ENCODE data around the gene RPN2. TPM values are rescaled to one million over a fixed set of nuclear protein-coding genes. Genes with fewer than 3 reads are reported as not detected.

RPN2 gene
- total and polyA plus RNA-seq, 10 of the 15 experiments (the other 5 are each of a cell fraction or from before 2014, with no cell fraction given): 148 to 365 (median 228) TPM

- TF ChIP-seq EP300 (IDR thresholded peaks at IDR 0.05; ENCODE audit: borderline replicate concordance in 1 of 2, control insufficient read depth in 1 of 2, low read depth in 2 of 2, low read length in 2 of 2): 0 out of 4 replicates have a peak, but pooled peaks of 1 of the 2 experiments have one; percentile 51
- TF ChIP-seq ZNF24 (IDR thresholded peaks at IDR 0.05): peak; percentile 71; the same call in 1 of the 2 replicates
- peak; percentile 38; the same call in 1 of the 2 replicates for TF ChIP-seq NBN (IDR thresholded peaks at IDR 0.05)
- TF ChIP-seq RFX5 (IDR thresholded peaks at IDR 0.05; ENCODE audit: low read depth, low read length): no peak
Measured at GRCh38 chr20:37265152-37265551, 86.0 kb downstream of the RPN2 start (continued).

GRCh38 chr20:37266940-37267666 lies 88.0 kb downstream of the RPN2 start:
- no peaks in the 10 kb centered on the region; a peak in 1 of 4 replicates for H3K27me3 ChIP-seq (replicated peaks in 1 of 2; ENCODE audit: control insufficient read depth in 2 of 2, insufficient read depth in 2 of 2, low read length in 1 of 2)
- SMC1A ChIA-PET (ENCODE audit: uncharacterized antibody, unreplicated experiment): interaction anchor here (0.8 to 8.2 kb wide), 8 partner anchors 10 to 266 kb away, joined by 3 to 129 read pairs (median 6); partner anchors contain the start of gene BLCAP
- BruUV-seq (replicated peaks): no TSS peak
- no peak overlapping the region for H3K4me2 ChIP-seq (ENCODE audit: control insufficient read depth, insufficient read depth)
- 59% methylated on average over 9 of the region's 9 CpGs for WGBS (ENCODE audit: insufficient coverage, insufficient replicate concordance, low lambda C conversion rate, missing lambda C conversion rate)
- RAD21 ChIA-PET (ENCODE audit: unreplicated experiment): interaction anchor here (1.1 to 6.6 kb wide), 4 partner anchors 10 to 265 kb away, joined by 3 to 119 read pairs (median 4); partner anchors contain the start of gene BLCAP
- no peak overlapping the region for H2AFZ ChIP-seq (ENCODE audit: control insufficient read depth, low read depth, low read length)
- no peak overlapping the region for H3K4me3 ChIP-seq
- TF ChIP-seq FOS (IDR thresholded peaks at IDR 0.05; ENCODE audit: borderline replicate concordance, extremely low read depth, insufficient read length): no peak
- no peak for TF ChIP-seq POLR2AphosphoS2 (IDR thresholded peaks at IDR 0.05; ENCODE audit: low read depth, low read length)
- no peak for TF ChIP-seq PAX5 (IDR thresholded peaks at IDR 0.05; ENCODE audit: borderline replicate concordance, low read depth, low read length)
- TF ChIP-seq NRF1 (conservative IDR thresholded peaks at IDR 0.05; ENCODE audit: low read depth, low read length): no peak
- no peak for TF ChIP-seq ZNF592 (IDR thresholded peaks at IDR 0.05)
- TF ChIP-seq HCFC1 (IDR thresholded peaks at IDR 0.05; ENCODE audit: low read length): no peak
- TF ChIP-seq ZNF24 (IDR thresholded peaks at IDR 0.05): 0 out of 2 replicates have a peak, but pooled peaks have one; percentile 17
- intact Hi-C loops (cut with micrococcal nuclease; ENCODE audit: unreplicated experiment) (no loop called here), in situ Hi-C loops (cut with MboI) (loop anchor here (10.0 kb wide), 1 partner anchor 728 kb away; no protein-coding TSS in a partner anchor)
- no peak overlapping the region for H3K9ac ChIP-seq (ENCODE audit: control insufficient read depth, insufficient read depth, low read length)
- H4K20me1 ChIP-seq (ENCODE audit: control insufficient read depth, insufficient read depth): no peaks in the 10 kb centered on the region
- H3K4me1 ChIP-seq (ENCODE audit: control insufficient read depth, insufficient read depth, low read length): peaks cover 27% of the 10 kb centered on the region
- no peak for ATAC-seq
- DNase-seq (ENCODE audit: low read depth, low spot score): no peak
- H3K27ac ChIP-seq (ENCODE audit: control insufficient read depth, insufficient read depth): no peak overlapping the region
- no peak for FAIRE-seq
- POLR2A ChIA-PET: interaction anchor here (0.6 kb wide), 1 partner anchor 107 kb away, joined by 3 read pairs; no protein-coding TSS in a partner anchor
- no peaks in the 10 kb centered on the region for H3K9me3 ChIP-seq (replicated peaks; ENCODE audit: control insufficient read depth, insufficient read depth, low read length)
- CTCF ChIA-PET: interaction anchor here (0.7 to 10.4 kb wide), 5 partner anchors 35 to 271 kb away, joined by 3 to 282 read pairs (median 3); partner anchors contain the start of gene BLCAP
- no peaks in the 10 kb centered on the region for H3K36me3 ChIP-seq (ENCODE audit: control insufficient read depth in 2 of 2, insufficient read depth in 2 of 2, low read length in 1 of 2)
- no peaks in the 10 kb centered on the region for H3K79me2 ChIP-seq (ENCODE audit: control insufficient read depth, insufficient read depth, low read length)
